ENCODE measurements around the gene TENM4.

The TENM4 gene

GRCh38 chr11:79285756-79286155, 155.1 kb downstream of the TENM4 start:
- no peak for DNase-seq

GRCh38 chr11:79276736-79277325, 164.0 kb downstream of the TENM4 start:
- DNase-seq, result no peak

GRCh38 chr11:79274636-79275331, 166.0 kb downstream of the TENM4 start:
- DNase-seq, result no peak

- DNase-seq, result no peak
Measured at GRCh38 chr11:79273781-79274180, 167.0 kb downstream of the TENM4 start.

- DNase-seq, result no peak
Measured at GRCh38 chr11:79269611-79270307, 171.1 kb downstream of the TENM4 start.

GRCh38 chr11:79266396-79266795, 174.4 kb downstream of the TENM4 start:
- no peak for DNase-seq

- no peak for DNase-seq
Measured at GRCh38 chr11:79265756-79266322, 175.0 kb downstream of the TENM4 start.

- DNase-seq, result no peak
Measured at GRCh38 chr11:79264284-79264683, 176.5 kb downstream of the TENM4 start.

- DNase-seq, result no peak
Measured at GRCh38 chr11:79263001-79263400, 177.8 kb downstream of the TENM4 start.

GRCh38 chr11:79262221-79262620, 178.6 kb downstream of the TENM4 start:
- DNase-seq, result no peak

GRCh38 chr11:79261684-79262083, 179.1 kb downstream of the TENM4 start:
- DNase-seq, result no peak

GRCh38 chr11:79259800-79260199, 181.0 kb downstream of the TENM4 start:
- DNase-seq, result no peak

GRCh38 chr11:79258576-79258975, 182.3 kb downstream of the TENM4 start:
- DNase-seq, result no peak

- DNase-seq, result no peak
Measured at GRCh38 chr11:79255965-79256364, 184.9 kb downstream of the TENM4 start.

GRCh38 chr11:79253280-79253679, 187.6 kb downstream of the TENM4 start:
- DNase-seq, result no peak

GRCh38 chr11:79249295-79249993, 191.4 kb downstream of the TENM4 start:
- no peak for DNase-seq

- no peak for DNase-seq
Measured at GRCh38 chr11:79244798-79245197, 196.0 kb downstream of the TENM4 start.

GRCh38 chr11:79244241-79244772, 196.5 kb downstream of the TENM4 start:
- DNase-seq, result no peak

GRCh38 chr11:79243422-79244210, 197.2 kb downstream of the TENM4 start:
- no peak for DNase-seq

- no peak for DNase-seq
Measured at GRCh38 chr11:79242616-79243015, 198.2 kb downstream of the TENM4 start.

GRCh38 chr11:79241852-79242241, 199.0 kb downstream of the TENM4 start:
- no peak for DNase-seq

- DNase-seq, result no peak
Measured at GRCh38 chr11:79241205-79241851, 199.5 kb downstream of the TENM4 start.

Measured in activated CD4-positive, alpha-beta T cell treated with anti-CD3 and anti-CD28 coated beads, Interleukin-2, amount 50 U/mL, for 4 hours (primary cell).